Measurements from ENCODE around the gene SUCLG1.

Gene SUCLG1

DNA sequence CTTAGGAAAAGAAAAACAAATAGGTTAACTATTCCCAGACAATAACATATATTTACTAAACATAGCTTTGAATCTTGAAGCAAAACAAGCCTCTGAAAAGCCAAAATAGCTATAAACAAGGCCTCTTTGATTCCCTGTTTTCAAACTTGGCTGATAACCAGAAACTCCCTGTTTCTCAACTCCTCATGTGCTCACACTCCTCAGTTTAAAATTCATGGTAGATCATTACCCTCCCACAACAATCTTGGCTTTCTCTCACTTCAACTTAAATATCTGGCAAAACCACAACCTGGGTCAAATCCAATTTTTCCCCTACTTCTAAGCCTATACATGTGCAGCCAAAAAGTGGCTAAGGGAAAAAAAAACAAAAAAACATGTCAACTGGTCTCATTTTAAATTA is 15.6 kb downstream of the SUCLG1 start (continued):
- TF ChIP-seq ZNF202 (tag by site-specific recombination; IDR thresholded peaks at IDR 0.05; ENCODE audit: borderline replicate concordance) = no peak

DNA sequence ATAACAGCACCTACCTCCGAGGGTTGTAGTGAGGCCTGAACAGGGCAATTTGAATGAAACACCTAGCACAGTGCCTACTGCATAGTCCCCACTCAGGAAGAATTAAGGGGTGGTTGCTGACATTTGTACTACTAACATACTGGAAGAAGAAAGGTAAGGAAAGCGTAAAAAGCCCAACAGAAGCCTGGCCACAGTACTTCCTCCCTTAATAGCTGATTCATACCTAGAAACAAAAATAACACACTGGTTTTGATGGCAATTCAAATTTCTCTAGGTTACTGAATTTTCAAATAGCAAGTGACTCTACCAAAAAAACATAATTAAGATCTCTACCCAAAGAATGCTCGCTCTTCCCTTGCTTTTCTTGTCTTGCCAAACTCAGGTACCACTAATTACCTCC is 16.2 kb downstream of the SUCLG1 start:
- H3K27ac ChIP-seq (ENCODE audit: extremely low read depth, low read depth, low read length) = no peak overlapping the region
- no peak overlapping the region for H3K4me3 ChIP-seq (ENCODE audit: low read depth, low read length)
- no peaks in the 10 kb centered on the region for H3K9me3 ChIP-seq (ENCODE audit: control insufficient read depth, insufficient read depth, low read depth, low read length)
- H3K36me3 ChIP-seq (ENCODE audit: control insufficient read depth in 2 of 2, insufficient read depth in 1 of 2, low read length in 2 of 2) = peaks cover 31 to 74% of the 10 kb centered on the region in 2 experiments
- 0 out of 2 replicates have a peak, but pooled peaks cover 2% of the 10 kb centered on the region for H3K4me1 ChIP-seq (ENCODE audit: control insufficient read depth, insufficient read depth, low read length)
- TF ChIP-seq PRDM1 (tag by site-specific recombination; IDR thresholded peaks at IDR 0.05) = no peak
- no peak for TF ChIP-seq ZNF133 (tag by site-specific recombination; IDR thresholded peaks at IDR 0.05)
- no peak for TF ChIP-seq ZNF335 (tag by site-specific recombination; conservative IDR thresholded peaks at IDR 0.05)
- TF ChIP-seq BCL11A (tag by site-specific recombination; IDR thresholded peaks at IDR 0.05; ENCODE audit: low read depth) = no peak
- no peak for TF ChIP-seq ZNF274 (IDR thresholded peaks at IDR 0.05; ENCODE audit: low read length)
- no peak for TF ChIP-seq ZNF274 (tag by site-specific recombination; IDR thresholded peaks at IDR 0.05; ENCODE audit: borderline replicate concordance)
- TF ChIP-seq ZNF629 (tag by site-specific recombination; IDR thresholded peaks at IDR 0.05) = no peak
- no peak for TF ChIP-seq ZNF239 (tag by site-specific recombination; IDR thresholded peaks at IDR 0.05)
- no peak for TF ChIP-seq ZNF350 (tag by site-specific recombination; IDR thresholded peaks at IDR 0.05)
- TF ChIP-seq ZIC2 (tag by site-specific recombination; IDR thresholded peaks at IDR 0.05) = no peak
- no peak for TF ChIP-seq ZNF623 (tag by site-specific recombination; IDR thresholded peaks at IDR 0.05)
- TF ChIP-seq ZNF138 (tag by site-specific recombination; IDR thresholded peaks at IDR 0.05; ENCODE audit: borderline replicate concordance) = no peak
- no peak for TF ChIP-seq HOXC10 (CRISPR knock-in tag; IDR thresholded peaks at IDR 0.05)
- TF ChIP-seq ZNF248 (tag by site-specific recombination; IDR thresholded peaks at IDR 0.05) = no peak
- TF ChIP-seq, protein P1, sequence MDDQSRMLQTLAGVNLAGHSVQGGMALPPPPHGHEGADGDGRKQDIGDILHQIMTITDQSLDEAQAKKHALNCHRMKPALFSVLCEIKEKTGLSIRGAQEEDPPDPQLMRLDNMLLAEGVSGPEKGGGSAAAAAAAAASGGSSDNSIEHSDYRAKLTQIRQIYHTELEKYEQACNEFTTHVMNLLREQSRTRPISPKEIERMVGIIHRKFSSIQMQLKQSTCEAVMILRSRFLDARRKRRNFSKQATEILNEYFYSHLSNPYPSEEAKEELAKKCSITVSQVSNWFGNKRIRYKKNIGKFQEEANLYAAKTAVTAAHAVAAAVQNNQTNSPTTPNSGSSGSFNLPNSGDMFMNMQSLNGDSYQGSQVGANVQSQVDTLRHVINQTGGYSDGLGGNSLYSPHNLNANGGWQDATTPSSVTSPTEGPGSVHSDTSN (CRISPR knock-in tag; IDR thresholded peaks at IDR 0.05) = no peak
- CTCF ChIA-PET = no interaction called here
- POLR2A ChIA-PET = no interaction called here

- Histone ChIP-seq H3K4me1 (ENCODE audit: control insufficient read depth, insufficient read depth, low read length) (no peaks in the 10 kb centered on the region), H3K9me3 (ENCODE audit: control insufficient read depth, insufficient read depth, low read depth, low read length) (no peaks in the 10 kb centered on the region), H3K36me3 (ENCODE audit: control insufficient read depth in 2 of 2, insufficient read depth in 1 of 2, low read length in 2 of 2) (peaks cover 31 to 85% of the 10 kb centered on the region in 2 experiments), H3K27ac (ENCODE audit: extremely low read depth, low read depth, low read length) (no peak overlapping the region), H3K4me3 (ENCODE audit: low read depth, low read length) (no peak overlapping the region)
- ChIA-PET POLR2A (no interaction called here), CTCF (no interaction called here)
- TF ChIP-seq KLF10 (tag by site-specific recombination; IDR thresholded peaks at IDR 0.05) (no peak), ZBTB20 (tag by site-specific recombination; IDR thresholded peaks at IDR 0.05) (no peak), ZNF404 (tag by site-specific recombination; IDR thresholded peaks at IDR 0.05) (no peak), GFI1B (tag by site-specific recombination; IDR thresholded peaks at IDR 0.05) (no peak), ZNF350 (tag by site-specific recombination; IDR thresholded peaks at IDR 0.05) (no peak), ZNF549 (tag by site-specific recombination; IDR thresholded peaks at IDR 0.05) (no peak), ZNF214 (tag by site-specific recombination; IDR thresholded peaks at IDR 0.05; ENCODE audit: borderline replicate concordance) (no peak)
- TF ChIP-seq, protein P2, sequence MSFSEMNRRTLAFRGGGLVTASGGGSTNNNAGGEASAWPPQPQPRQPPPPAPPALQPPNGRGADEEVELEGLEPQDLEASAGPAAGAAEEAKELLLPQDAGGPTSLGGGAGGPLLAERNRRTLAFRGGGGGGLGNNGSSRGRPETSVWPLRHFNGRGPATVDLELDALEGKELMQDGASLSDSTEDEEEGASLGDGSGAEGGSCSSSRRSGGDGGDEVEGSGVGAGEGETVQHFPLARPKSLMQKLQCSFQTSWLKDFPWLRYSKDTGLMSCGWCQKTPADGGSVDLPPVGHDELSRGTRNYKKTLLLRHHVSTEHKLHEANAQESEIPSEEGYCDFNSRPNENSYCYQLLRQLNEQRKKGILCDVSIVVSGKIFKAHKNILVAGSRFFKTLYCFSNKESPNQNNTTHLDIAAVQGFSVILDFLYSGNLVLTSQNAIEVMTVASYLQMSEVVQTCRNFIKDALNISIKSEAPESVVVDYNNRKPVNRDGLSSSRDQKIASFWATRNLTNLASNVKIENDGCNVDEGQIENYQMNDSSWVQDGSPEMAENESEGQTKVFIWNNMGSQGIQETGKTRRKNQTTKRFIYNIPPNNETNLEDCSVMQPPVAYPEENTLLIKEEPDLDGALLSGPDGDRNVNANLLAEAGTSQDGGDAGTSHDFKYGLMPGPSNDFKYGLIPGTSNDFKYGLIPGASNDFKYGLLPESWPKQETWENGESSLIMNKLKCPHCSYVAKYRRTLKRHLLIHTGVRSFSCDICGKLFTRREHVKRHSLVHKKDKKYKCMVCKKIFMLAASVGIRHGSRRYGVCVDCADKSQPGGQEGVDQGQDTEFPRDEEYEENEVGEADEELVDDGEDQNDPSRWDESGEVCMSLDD (tag by site-specific recombination; IDR thresholded peaks at IDR 0.05) = no peak
These were observed 17.6 kb downstream of the SUCLG1 start for GRCh38 chr2:84441505-84441904.

Data from HEK293 (cell line).